ENCODE data around the gene ADO.
A peak's percentile ranks its signal among the peaks of the same experiment; 100 is the strongest.

The ADO gene

DNA sequence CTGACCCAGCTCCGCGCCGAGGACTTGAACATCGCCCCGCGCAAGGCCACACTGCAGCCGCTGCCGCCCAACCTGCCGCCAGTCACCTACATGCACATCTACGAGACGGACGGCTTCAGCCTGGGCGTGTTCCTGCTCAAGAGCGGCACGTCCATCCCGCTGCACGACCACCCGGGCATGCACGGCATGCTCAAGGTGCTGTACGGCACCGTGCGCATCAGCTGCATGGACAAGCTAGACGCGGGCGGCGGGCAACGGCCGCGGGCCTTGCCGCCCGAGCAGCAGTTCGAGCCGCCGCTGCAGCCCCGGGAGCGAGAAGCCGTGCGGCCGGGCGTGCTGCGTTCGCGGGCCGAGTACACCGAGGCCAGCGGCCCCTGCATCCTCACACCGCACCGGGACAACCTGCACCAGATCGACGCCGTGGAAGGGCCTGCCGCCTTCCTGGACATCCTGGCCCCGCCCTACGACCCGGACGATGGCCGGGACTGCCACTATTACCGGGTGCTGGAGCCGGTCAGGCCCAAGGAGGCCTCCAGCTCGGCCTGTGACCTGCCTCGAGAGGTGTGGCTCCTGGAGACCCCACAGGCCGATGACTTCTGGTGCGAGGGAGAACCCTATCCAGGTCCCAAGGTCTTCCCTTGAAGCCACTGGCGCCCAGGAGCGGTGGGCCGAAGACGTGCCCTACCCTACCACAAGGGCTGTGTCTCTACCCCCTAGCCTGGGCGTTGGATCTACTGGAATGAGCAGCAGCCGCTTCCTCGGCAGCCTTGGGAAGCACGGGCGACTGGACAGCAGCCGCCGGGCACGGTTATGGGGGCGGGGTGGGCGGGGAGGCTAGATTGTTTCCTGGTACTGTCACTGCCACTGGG, 945 bp downstream of the ADO start:
- DNase-seq (ENCODE audit: low read depth) = peak; percentile 38
- peak overlapping the region; percentile 78 for H3K4me3 ChIP-seq (ENCODE audit: control insufficient read depth, low read depth, low read length)

GRCh38 chr10:62806251-62806650, 1.7 kb downstream of the ADO start:
- peak; percentile 30 for DNase-seq (ENCODE audit: low read depth)
- TF ChIP-seq, protein P1, sequence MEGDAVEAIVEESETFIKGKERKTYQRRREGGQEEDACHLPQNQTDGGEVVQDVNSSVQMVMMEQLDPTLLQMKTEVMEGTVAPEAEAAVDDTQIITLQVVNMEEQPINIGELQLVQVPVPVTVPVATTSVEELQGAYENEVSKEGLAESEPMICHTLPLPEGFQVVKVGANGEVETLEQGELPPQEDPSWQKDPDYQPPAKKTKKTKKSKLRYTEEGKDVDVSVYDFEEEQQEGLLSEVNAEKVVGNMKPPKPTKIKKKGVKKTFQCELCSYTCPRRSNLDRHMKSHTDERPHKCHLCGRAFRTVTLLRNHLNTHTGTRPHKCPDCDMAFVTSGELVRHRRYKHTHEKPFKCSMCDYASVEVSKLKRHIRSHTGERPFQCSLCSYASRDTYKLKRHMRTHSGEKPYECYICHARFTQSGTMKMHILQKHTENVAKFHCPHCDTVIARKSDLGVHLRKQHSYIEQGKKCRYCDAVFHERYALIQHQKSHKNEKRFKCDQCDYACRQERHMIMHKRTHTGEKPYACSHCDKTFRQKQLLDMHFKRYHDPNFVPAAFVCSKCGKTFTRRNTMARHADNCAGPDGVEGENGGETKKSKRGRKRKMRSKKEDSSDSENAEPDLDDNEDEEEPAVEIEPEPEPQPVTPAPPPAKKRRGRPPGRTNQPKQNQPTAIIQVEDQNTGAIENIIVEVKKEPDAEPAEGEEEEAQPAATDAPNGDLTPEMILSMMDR (conservative IDR thresholded peaks at IDR 0.05; ENCODE audit: control insufficient read depth, insufficient read depth, low read depth, low read length) = no peak
- H3K4me3 ChIP-seq (ENCODE audit: control insufficient read depth, low read depth, low read length) = peak overlapping the region; percentile 78

More for the DNA sequence above, 945 bp downstream of the ADO start:
- TF ChIP-seq, protein P1 (conservative IDR thresholded peaks at IDR 0.05; ENCODE audit: control insufficient read depth, insufficient read depth, low read depth, low read length) = no peak

DNA sequence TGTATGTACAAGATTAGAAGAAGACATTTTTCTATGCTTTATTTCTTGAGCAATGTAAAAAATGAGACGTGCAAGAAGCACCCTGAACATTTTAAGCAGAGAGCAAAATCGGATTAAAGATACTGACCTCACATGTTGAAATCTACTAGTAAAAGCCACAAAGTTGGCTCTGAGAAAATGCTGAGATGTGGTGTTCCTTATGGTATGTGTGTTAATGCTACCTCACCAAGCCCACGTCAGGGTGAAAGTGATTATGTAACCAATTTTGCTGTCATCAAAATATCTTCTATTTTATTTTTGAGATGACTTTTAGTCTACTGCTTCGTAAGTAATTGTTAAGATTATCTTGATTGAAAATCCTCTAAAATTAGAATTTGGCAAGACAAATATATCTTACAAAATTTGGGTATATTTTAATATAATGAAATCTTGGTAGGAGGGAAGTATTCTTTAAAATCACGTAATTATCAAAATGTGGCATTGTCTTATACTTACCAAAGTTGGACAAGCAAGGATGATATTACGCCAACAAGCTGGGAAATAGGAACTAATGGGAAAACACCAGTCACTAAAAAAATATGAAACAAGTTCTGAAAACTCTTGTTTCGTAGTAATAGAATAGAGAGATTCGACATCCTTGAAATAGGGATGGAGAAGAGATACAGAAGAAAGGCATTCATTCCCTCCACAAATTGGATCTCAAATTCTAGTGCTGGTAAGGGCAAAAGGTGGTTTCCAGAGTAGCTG, 5.8 kb downstream of the ADO start:
- TF ChIP-seq, protein P1 (conservative IDR thresholded peaks at IDR 0.05; ENCODE audit: control insufficient read depth, insufficient read depth, low read depth, low read length) = no peak
- no peak for DNase-seq (ENCODE audit: low read depth)
- no peak overlapping the region for H3K4me3 ChIP-seq (ENCODE audit: control insufficient read depth, low read depth, low read length)

DNA sequence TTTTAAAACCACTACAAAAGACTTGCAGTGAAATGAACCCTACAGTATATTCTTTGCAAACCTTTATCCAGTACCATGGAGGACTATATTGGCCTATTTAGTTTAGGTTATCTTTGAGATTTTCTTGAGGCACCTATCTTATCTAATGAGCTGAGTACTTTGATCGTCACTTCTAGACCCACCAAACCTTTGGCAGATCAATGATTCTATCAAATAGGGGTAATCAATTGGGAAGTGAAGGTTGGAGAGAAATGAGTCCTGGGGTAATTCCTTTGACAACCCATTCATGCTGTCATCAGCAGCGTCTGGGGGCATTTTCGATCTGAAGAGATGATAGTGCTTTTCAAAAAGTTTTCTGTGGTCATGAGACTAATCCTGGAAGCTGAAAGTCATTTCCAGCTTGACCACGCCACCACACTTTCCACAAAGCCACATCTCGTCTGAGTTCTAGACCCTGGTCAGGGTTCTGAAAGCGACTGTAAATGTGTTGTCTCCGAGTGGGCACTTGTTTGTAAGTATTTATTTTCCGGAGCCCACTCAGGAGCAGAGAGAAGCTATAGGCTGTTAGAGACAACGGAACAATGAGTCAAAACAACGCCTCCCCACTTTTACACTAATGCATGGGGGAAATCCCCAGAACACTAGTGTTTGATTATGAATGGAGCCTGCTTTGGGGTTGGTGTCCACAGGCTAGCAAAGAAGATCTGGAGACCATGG, 6.8 kb downstream of the ADO start:
- H3K4me3 ChIP-seq (ENCODE audit: control insufficient read depth, low read depth, low read length) = no peak overlapping the region
- DNase-seq (ENCODE audit: low read depth) = no peak
- TF ChIP-seq, protein P1 (conservative IDR thresholded peaks at IDR 0.05; ENCODE audit: control insufficient read depth, insufficient read depth, low read depth, low read length) = no peak

DNA sequence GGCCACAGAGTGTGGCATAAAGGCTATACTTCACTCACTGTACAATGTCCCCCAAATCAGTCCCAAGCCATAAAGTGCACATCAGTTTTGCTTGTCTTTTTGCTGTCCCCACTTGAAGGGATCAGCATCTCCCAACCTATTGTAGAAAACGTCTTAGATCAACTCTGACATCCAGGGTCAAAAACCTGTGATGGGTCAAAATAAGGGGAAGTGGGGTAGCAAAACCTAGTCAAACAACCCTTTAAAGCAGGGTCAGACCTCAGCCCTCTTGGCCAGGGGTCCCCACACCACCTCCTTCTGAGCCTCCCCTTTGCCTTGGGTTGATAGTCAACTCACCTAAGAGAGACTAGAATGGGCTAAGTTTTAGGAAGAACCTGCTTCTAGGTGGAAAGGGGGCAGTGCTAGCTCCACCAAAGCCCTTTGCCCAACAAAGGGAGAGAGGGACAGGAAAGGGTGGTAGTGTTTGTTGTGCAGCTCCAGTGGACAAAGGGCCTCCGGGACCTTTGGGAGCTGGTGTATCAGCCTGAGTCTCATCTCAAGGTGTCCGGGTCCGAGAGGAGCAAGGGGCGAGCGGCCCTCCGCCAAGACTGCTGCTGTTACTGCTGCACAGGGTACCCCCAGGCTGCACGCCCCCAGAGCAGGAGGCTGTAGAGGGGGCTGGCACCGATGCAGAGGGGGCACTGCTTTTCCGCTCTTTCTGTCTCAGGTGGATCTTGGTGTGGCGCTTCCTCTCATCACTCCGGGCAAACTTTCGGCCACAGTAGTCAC, 8.3 kb downstream of the ADO start:
- DNase-seq (ENCODE audit: low read depth) = no peak
- no peak overlapping the region for H3K4me3 ChIP-seq (ENCODE audit: control insufficient read depth, low read depth, low read length)
- TF ChIP-seq, protein P1 (conservative IDR thresholded peaks at IDR 0.05; ENCODE audit: control insufficient read depth, insufficient read depth, low read depth, low read length) = no peak

GRCh38 chr10:62813453-62813852, 8.9 kb downstream of the ADO start:
- DNase-seq (ENCODE audit: low read depth) = no peak
- TF ChIP-seq, protein P1 (conservative IDR thresholded peaks at IDR 0.05; ENCODE audit: control insufficient read depth, insufficient read depth, low read depth, low read length) = no peak
- H3K4me3 ChIP-seq (ENCODE audit: control insufficient read depth, low read depth, low read length) = no peak overlapping the region

Data from fibroblast of mammary gland (primary cell).